Measurements from ENCODE around the gene RASSF4.

Gene RASSF4

DNA sequence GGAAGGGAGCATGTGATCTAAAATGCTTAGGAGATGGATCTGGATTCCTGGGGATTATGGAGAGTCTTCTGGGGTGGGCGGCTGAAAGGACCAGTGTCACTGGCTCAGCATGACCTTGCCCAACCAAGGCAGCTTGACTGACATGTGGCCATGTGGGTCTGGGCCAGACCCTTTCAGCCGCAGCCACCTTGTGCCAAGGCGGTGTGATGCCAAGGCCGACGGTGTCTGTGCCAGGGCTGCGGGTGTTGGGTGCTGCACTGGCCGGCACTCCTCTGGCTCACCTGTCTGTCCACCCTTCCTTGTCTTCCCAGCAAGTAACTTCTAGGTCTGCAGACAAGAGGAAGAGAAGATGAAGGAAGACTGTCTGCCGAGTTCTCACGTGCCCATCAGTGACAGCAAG, 10.3 kb downstream of the RASSF4 start:
- TF ChIP-seq, protein P1, sequence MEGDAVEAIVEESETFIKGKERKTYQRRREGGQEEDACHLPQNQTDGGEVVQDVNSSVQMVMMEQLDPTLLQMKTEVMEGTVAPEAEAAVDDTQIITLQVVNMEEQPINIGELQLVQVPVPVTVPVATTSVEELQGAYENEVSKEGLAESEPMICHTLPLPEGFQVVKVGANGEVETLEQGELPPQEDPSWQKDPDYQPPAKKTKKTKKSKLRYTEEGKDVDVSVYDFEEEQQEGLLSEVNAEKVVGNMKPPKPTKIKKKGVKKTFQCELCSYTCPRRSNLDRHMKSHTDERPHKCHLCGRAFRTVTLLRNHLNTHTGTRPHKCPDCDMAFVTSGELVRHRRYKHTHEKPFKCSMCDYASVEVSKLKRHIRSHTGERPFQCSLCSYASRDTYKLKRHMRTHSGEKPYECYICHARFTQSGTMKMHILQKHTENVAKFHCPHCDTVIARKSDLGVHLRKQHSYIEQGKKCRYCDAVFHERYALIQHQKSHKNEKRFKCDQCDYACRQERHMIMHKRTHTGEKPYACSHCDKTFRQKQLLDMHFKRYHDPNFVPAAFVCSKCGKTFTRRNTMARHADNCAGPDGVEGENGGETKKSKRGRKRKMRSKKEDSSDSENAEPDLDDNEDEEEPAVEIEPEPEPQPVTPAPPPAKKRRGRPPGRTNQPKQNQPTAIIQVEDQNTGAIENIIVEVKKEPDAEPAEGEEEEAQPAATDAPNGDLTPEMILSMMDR (IDR thresholded peaks at IDR 0.05; ENCODE audit: low read depth, low read length): no peak
- DNase-seq (ENCODE audit: extremely low read depth, low read depth): no peak

DNA sequence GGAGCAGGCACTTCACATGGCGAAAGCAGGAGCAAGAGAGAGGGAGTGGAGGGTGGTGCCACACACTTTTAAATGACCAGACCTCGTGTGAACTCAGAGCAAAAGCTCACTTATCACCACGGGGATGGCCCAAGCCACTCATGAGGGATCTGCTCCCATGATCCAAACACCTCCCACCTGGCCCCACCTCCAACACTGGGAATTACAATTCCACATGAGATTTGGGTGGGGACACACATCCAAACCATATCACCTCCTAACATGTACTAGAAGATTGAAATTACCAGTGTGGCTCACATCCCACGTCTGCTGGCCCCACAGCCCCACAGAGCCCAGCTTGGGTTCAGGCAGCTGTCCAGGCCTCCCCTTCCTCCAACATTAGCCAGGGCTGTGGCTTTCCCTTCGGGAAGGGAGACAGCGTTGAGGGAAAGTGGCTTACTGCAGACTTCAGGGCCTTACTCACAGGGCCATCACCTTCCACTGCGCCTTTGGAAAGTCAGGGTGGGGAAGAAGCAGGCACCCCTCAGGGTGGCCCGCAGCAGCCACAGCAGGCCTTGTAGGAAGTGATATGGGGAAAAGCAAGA, 11.3 kb downstream of the RASSF4 start:
- TF ChIP-seq, protein P1 (IDR thresholded peaks at IDR 0.05; ENCODE audit: low read depth, low read length): no peak
- DNase-seq (ENCODE audit: extremely low read depth, low read depth): no peak

DNA sequence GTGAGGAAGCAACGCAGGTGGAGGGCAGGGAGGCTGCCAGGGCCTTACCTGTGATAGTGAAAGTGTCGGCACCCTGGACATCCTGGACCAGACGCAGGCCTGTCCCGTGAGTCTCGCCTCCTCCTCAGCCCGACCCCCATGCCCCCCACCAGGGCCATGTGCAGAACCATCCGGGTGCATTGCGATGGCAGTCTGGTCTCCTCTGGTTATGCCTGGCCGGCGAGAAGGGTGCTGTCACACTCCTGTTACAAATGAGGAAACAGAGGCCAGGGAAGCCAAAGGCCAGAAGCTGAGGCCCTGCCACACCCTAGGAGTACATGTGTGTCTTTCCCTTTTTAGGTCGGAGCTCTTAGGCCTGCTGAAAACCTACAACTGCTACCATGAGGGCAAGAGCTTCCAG, 11.8 kb downstream of the RASSF4 start:
- no peak for DNase-seq (ENCODE audit: extremely low read depth, low read depth)
- TF ChIP-seq, protein P1 (IDR thresholded peaks at IDR 0.05; ENCODE audit: low read depth, low read length): no peak

DNA sequence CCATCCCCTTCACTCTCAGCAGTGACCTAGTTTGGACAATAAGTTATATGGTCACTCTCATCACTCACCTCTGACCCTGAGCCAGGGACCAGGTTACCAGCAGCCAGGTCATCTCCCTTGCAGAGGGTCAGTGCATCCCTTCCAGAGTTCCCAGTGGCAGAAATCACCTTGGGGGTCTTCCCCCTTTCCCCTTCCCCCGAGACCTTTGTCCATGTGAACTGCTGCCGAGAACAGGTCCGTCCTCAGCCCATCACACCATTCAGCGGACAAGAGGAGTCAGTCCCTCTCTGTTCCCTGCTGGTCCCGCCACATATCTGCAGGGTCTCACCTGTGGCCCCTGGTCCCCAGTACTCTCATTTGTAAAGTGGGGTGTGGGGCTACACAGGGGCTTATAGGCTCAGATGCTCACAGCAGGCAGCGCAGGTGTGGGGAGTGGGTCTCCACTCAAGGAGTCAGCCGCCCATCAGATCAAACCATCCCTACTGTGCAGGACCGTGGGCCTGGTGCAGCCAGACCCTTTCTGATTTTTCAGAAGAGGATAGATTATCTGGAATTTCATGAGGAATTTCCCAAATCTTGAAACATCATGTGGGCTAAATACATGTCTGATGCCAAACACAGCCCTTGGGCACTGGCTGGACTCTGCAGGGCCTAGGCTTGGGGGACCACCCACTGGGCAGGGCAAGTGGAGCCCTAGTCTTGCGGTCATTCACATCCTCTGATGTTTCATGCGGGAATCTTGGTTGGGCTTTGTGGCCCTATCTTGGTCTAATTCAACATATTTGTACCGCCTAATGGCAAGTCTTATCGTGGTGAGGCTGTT, 12.5 kb downstream of the RASSF4 start:
- no peak for DNase-seq (ENCODE audit: extremely low read depth, low read depth)
- TF ChIP-seq, protein P1 (IDR thresholded peaks at IDR 0.05; ENCODE audit: low read depth, low read length): no peak

DNA sequence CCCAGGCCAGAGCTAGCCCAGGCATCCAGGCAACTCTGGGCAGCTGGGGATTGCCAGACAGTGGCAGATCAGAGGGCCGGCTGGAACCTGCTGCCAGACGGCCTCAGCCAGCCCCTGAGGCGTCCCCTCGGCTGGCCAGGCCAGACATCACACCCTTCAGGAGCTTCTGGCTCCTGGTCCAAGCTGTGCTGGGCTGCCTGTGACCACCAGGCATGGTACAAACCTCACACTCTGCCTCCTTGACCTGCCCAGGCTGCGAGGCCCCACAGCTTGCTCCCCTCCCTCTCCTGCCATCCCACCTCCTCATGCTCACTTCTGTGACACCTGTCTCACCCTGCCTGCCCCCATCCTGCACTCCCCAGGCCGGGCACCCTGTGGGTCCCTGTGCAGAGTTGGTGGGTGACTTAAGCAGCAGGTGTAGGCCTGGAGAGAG, 13.3 kb downstream of the RASSF4 start:
- TF ChIP-seq, protein P1 (IDR thresholded peaks at IDR 0.05; ENCODE audit: low read depth, low read length): no peak
- no peak for DNase-seq (ENCODE audit: extremely low read depth, low read depth)

DNA sequence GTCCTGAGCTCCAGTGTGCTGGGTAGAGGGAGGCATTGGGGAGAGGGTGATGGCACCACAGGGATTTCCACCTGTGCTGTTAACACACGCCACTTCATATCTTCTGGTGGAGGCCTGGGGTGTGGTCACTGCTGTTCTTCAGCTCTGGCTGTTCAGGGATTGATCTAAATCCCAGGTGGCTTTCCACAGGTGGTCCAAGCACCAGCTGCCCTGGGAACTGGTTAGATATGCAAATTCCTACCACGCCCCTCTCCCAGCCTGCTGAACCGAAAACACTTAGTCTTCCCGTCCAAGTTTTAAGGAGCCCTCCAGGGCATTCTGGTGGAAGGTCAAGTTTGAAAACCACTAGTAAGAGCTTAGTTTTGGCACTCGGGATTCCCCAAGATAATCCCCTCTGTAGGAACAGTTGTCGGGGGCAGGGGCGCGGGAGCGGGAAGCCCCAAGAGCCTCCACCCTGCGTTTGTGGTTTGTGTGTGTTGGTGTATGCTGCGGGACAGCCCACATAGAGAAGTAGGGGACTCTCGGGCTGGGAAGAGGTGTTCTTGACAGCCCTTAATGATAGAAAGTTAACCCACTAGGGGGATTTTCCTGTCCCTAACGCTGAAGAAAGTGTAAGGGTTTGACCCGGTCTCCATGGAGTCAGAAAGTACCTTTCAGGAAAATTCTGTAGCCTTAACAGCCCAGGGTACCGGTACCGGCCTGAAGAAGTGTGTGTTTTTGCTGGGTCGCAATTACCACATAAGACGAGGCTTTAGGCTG, 13.9 kb downstream of the RASSF4 start:
- TF ChIP-seq, protein P1 (IDR thresholded peaks at IDR 0.05; ENCODE audit: low read depth, low read length): no peak
- no peak for DNase-seq (ENCODE audit: extremely low read depth, low read depth)
